Activated T-helper 1 cell treated with anti-CD3 and anti-CD28 coated beads, Interleukin-12 subunit alpha, Interleukin-12 subunit beta, Interleukin-2, Interleukin-4 antibody, amounts not matched to agents 30 ng/mL and 10 ng/mL and 1 ng/mL, durations not matched to agents 14 hours and 24 hours and 36 hours (primary cell): ENCODE data around the gene MAP2K6. TPM values are rescaled to one million over a fixed set of nuclear protein-coding genes. Genes with fewer than 3 reads are reported as not detected.
A peak's percentile ranks its signal among the peaks of the same experiment; 100 is the strongest.

Experiments
- DNase-seq: peaks from one replicate; pipeline ENCODE4 v3.0.0; 2021; ENCODE audit warnings: low spot score
- H3K27ac Mint-ChIP-seq: one replicate; pipeline ENCODE4 v1.8.0; 2021; ENCODE audit warnings: mild to moderate bottlenecking, mixed read lengths
- H3K27me3 Mint-ChIP-seq: one replicate; pipeline ENCODE4 v1.8.0; 2022; ENCODE audit warnings: mild to moderate bottlenecking, moderate library complexity, mixed read lengths; ENCODE audit not compliant: insufficient read depth
- H3K36me3 Mint-ChIP-seq: one replicate; pipeline ENCODE4 v1.8.0; 2021; ENCODE audit warnings: low read depth, mixed read lengths
- H3K4me1 Mint-ChIP-seq: one replicate; pipeline ENCODE4 v1.8.0; 2021; ENCODE audit warnings: low read depth, mixed read lengths
- H3K4me3 Mint-ChIP-seq: one replicate; pipeline ENCODE4 v1.8.0; 2021; ENCODE audit warnings: mild to moderate bottlenecking, moderate library complexity, mixed read lengths
- H3K9me3 Mint-ChIP-seq: one replicate; pipeline ENCODE4 v1.8.0; 2021; ENCODE audit warnings: mixed read lengths
- intact Hi-C: fragments of 100-400 bp; cut with micrococcal nuclease; formaldehyde crosslinking; loops from one replicate; pipeline ENCODE4 v1.15.1; 2024
- total RNA-seq: library from RNA; stranded (reverse); gene quantifications from 2 replicates; pipeline ENCODE4 v1.2.3, GENCODE V29; 2022

Gene MAP2K6
- total RNA-seq, 1 donor from 2014 or later, result 0.88 TPM

DNA sequence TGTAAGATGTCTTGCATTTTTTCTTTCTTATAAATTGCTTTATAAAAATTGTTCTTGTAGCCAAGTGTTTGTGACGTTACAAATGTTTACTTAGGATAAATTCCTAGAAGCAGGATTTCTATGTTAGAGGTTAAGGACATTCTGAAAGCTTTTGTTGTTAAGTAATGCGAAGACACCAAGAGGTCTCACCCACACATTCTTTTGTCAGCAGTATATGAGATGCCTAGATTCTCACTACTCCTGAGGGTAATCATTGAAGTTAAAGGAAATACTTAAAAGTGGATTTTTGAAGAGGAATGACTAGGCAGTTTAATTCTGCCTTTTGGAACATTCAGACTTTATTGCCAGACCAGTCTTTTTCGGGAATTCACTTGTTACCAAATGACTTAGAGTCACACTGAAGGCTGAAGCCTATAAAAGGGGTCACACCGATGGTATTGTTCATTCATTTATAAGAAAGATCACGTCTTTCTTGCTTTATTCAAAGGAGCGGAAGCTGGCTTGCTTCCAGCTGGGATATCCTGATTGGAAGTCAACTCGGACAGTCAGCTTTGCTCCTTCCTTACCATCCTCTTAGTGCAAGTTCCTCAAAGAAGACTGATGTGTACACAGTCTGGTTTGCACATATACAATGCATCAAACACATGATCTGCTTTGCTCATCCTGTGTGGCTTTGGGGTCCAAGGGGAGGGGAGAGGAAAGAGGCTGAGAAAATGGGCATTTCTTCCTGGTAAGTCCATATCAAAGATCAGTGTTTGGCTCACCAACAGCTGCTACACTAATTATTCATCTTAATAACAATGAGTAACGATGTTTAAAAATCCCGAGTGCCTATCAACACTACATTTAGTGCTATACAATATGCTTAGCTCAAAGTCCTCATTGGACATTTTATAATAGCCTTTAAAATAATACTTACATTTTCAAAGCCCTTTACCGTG is 160.0 kb downstream of the MAP2K6 start:
- H3K9me3 Mint-ChIP-seq, result no peaks in the 10 kb centered on the region
- intact Hi-C loops, result no loop called here
- no peaks in the 10 kb centered on the region for H3K36me3 Mint-ChIP-seq
- no peak for DNase-seq
- H3K4me1 Mint-ChIP-seq, result peaks cover 3% of the 10 kb centered on the region
- no peak overlapping the region for H3K4me3 Mint-ChIP-seq
- H3K27ac Mint-ChIP-seq, result no peak overlapping the region
- no peaks in the 10 kb centered on the region for H3K27me3 Mint-ChIP-seq

DNA sequence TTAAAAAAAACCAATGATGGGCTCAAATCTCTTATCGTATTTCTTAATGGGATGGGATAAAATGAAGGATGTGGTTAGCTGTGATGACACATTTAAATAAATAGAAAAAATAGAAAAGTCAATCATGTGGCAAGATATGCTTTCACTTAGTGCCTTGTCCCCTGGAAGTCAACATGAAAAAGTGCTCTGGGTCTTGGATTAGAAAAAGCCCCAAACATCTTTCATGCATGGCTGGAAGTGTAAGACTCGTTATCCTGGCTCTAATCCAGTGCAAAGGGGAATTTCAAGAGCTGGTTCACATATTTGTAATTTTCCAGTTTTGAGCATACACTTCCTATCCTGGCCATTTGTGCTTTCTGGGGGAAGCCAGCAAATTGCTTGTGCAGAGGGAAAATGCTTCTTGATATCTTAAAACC is 160.9 kb downstream of the MAP2K6 start:
- intact Hi-C loops, result no loop called here
- Mint-ChIP-seq H3K4me1 (peaks cover 3% of the 10 kb centered on the region), H3K27ac (no peak overlapping the region), H3K4me3 (no peak overlapping the region), H3K36me3 (no peaks in the 10 kb centered on the region), H3K27me3 (no peaks in the 10 kb centered on the region), H3K9me3 (no peaks in the 10 kb centered on the region)
- no peak for DNase-seq

DNA sequence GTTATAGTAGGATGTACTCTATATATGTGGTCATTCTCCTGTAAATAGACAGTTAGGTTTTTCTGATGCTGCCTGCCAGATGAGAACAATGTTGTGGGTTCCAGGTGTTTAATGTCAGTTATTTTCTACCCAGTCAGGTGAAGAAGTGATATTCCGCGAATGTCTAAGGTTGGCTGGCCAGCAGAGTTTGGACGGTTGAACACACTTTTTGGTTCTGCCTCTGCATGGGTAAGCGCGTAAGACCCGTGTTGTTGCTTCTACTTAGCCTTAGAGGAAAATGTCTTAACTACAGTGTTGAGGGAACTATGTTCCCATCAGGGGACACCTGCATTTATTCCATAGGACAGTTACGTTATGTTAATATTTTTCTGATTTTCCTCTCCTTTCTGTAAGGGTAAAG is 162.6 kb downstream of the MAP2K6 start:
- H3K4me1 Mint-ChIP-seq, result peaks cover 15% of the 10 kb centered on the region

DNA sequence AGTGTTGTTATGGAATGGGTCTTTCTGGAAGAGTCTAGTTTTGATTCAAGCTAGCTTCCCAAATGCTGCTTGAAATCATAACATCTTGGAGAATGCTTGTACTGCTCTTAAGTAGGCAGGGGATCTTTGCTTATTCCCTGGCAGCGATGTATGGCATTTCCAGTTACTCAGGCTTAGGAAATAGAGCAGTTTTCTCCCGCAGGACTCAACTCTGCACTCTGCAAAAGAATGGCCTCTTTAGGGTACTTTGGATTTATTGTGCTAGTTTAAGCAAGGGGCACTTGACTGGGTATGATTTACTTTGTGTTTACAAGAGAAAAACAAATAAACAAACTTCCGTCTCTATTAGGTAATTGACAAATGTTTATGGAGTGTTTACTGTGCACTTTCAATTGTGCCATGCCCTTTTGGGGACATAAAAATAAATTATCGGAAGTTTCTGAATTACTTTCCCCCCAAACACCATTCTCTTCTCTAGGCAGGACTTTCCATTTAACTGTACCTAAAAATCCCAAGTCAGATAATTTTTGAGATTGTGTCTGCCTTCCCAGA is 164.0 kb downstream of the MAP2K6 start:
- Mint-ChIP-seq H3K27ac (no peak overlapping the region), H3K4me1 (peaks cover 15% of the 10 kb centered on the region), H3K36me3 (no peaks in the 10 kb centered on the region), H3K27me3 (peaks cover 7% of the 10 kb centered on the region), H3K9me3 (no peaks in the 10 kb centered on the region), H3K4me3 (no peak overlapping the region)
- no peak for DNase-seq
- intact Hi-C loops, result no loop called here

More for the DNA sequence above, 162.6 kb downstream of the MAP2K6 start:
- H3K36me3 Mint-ChIP-seq, result no peaks in the 10 kb centered on the region
- no peaks in the 10 kb centered on the region for H3K27me3 Mint-ChIP-seq
- no peaks in the 10 kb centered on the region for H3K9me3 Mint-ChIP-seq
- no peak overlapping the region for H3K4me3 Mint-ChIP-seq
- intact Hi-C loops, result no loop called here
- no peak for DNase-seq
- H3K27ac Mint-ChIP-seq, result no peak overlapping the region

DNA sequence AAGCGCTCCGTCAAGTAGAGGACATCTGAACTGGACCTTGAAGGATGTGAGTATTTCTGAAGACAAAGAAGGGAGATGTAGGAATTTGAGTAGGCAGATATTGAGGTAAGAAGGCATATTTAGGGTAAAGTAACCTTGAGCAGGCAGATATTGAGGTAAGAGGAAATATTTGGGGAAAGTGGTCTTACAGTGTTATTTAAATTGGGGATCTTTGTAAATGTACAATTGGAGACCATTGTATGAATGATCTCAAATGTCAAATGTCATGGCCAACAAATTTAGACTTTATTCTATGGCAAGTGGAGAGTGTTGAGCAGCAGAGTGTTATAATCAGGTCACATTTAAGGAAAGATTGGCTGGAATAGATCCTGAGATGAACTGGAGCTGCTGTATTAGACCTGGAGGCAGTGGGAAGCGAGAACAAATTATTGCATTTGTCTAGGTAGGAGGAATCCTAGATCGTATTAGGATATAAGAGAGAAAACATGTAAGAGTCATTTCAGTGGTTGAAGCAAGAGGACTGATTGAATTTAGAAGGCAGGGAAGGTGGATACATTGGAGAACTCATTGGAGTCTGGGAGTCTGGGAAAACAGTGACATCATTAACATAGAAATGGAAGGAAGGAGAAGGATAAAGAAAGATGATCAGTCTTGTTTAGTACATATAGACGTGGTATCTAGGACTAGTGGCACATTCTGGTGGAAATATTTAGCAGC is 165.6 kb downstream of the MAP2K6 start:
- no peak overlapping the region for H3K27ac Mint-ChIP-seq
- H3K27me3 Mint-ChIP-seq, result peaks cover 7% of the 10 kb centered on the region
- no peaks in the 10 kb centered on the region for H3K36me3 Mint-ChIP-seq
- no peaks in the 10 kb centered on the region for H3K9me3 Mint-ChIP-seq
- no peak for DNase-seq
- peaks cover 15% of the 10 kb centered on the region for H3K4me1 Mint-ChIP-seq
- intact Hi-C loops, result no loop called here
- H3K4me3 Mint-ChIP-seq, result no peak overlapping the region

DNA sequence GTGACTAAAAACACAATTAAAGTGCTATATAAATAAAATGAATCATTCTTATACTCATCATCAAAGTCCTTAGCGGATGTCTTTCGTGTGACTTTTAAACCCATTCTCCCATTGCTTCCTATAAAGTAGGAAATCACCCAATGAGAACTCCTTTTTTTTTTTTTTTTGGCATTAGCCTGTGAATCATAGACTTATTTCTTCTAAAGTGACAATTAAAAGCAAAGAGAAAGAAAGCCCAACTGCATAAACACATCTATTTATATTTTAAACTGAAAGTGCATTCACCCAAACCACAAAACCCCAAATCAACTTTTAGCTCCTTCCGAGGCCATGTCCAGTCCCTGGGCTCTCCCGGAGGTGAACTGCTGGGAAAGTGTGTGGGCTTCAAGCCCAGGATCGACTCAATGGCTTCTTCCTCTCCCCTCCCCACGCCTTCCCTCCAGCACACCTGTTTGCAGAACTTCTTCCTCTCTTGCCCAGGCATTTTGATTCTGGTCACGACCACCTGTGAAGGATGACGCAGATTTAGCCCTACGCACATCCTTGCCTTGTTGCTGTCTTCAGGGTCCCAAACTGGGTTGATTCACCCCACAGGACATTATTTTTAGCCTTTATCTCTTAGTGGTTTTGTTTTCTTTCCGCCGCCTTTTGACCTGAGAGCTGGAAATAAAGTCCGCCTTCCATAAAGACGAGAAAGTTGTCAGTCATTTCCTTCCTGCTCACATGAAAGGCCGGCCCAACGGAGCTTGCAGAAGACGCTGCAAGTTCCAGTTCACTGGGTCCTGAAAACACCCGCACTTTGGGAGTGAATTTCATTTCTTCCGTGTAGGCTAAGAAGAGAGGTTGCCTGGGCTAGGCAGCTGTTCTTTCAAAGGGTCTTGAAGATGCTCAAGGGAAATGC is 166.8 kb downstream of the MAP2K6 start:
- Mint-ChIP-seq H3K27ac (peak overlapping the region; percentile 31), H3K36me3 (no peaks in the 10 kb centered on the region)
- intact Hi-C loops, result no loop called here

DNA sequence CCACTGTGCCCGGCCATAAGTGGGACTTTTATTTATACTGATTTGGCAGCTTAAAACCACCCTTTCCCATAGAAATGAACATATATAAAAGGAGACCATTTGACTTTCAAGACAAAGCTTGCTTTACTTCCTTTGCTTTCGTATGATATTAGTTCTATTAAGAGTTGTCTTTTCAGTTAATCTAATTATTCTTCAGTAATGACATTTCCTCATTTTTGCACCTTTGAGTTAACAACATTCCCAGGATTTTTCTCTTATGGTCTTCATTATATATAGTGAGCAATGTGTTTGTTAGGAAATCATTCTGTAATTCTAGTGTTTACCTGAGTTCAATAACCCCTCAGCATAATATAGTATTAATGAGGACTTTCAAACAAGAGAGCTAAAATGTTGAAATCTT is 173.8 kb downstream of the MAP2K6 start:
- H3K27me3 Mint-ChIP-seq, result peaks cover 2% of the 10 kb centered on the region
- H3K36me3 Mint-ChIP-seq, result no peaks in the 10 kb centered on the region
- DNase-seq, result no peak
- H3K4me1 Mint-ChIP-seq, result no peaks in the 10 kb centered on the region
- H3K27ac Mint-ChIP-seq, result no peak overlapping the region
- no peak overlapping the region for H3K4me3 Mint-ChIP-seq
- intact Hi-C loops, result no loop called here
- H3K9me3 Mint-ChIP-seq, result no peaks in the 10 kb centered on the region

More for the DNA sequence above, 166.8 kb downstream of the MAP2K6 start:
- DNase-seq, result no peak
- no peaks in the 10 kb centered on the region for H3K9me3 Mint-ChIP-seq
- H3K4me1 Mint-ChIP-seq, result peaks cover 15% of the 10 kb centered on the region
- peaks cover 7% of the 10 kb centered on the region for H3K27me3 Mint-ChIP-seq
- H3K4me3 Mint-ChIP-seq, result peak overlapping the region; percentile 76

DNA sequence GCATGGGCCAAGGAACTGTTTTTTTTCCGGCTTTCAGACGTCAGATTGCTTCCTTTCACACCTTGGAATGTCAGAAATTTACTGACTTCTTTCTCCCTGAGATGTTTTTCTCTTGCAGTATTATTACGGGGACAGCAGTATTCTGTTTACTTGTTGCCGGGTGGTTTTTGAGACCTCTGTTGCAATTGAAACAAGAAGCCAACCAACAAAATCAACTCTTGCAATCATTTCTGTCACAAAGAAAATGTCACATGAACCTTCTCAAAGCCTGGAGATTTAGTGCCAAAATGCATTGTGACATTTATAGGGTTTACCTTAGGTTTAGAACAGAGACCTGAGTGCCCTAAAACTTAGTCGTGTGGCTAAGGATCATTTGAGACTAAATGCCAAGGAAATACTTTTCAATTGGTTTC is 174.3 kb downstream of the MAP2K6 start:
- H3K27ac Mint-ChIP-seq, result no peak overlapping the region
- intact Hi-C loops, result no loop called here
- DNase-seq, result no peak
- H3K36me3 Mint-ChIP-seq, result no peaks in the 10 kb centered on the region
- H3K4me3 Mint-ChIP-seq, result no peak overlapping the region
- H3K9me3 Mint-ChIP-seq, result no peaks in the 10 kb centered on the region
- peaks cover 4% of the 10 kb centered on the region for H3K27me3 Mint-ChIP-seq
- H3K4me1 Mint-ChIP-seq, result no peaks in the 10 kb centered on the region

DNA sequence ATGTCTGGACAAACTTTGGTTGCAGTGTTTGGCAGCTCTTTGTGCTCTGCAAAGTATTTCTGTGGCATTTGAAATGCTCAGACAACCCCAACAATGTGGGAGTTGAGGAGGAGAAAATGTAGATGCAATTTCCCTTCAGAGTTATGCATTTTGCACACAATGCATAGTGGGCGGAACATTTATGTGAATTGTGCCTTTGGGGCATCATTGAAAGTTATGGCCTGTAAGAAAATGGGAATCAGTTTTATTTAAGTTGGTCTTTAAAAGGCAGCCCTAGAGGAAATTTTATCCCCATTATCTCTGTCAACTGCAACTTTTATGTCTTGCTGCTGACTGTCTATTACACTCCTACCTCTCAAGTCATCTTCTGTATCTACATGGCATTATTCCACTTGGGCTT is 176.2 kb downstream of the MAP2K6 start:
- H3K27me3 Mint-ChIP-seq, result peaks cover 6% of the 10 kb centered on the region
- intact Hi-C loops, result no loop called here
- no peak for DNase-seq
- no peaks in the 10 kb centered on the region for H3K36me3 Mint-ChIP-seq
- H3K4me1 Mint-ChIP-seq, result no peaks in the 10 kb centered on the region
- no peak overlapping the region for H3K27ac Mint-ChIP-seq
- H3K9me3 Mint-ChIP-seq, result no peaks in the 10 kb centered on the region
- H3K4me3 Mint-ChIP-seq, result no peak overlapping the region

DNA sequence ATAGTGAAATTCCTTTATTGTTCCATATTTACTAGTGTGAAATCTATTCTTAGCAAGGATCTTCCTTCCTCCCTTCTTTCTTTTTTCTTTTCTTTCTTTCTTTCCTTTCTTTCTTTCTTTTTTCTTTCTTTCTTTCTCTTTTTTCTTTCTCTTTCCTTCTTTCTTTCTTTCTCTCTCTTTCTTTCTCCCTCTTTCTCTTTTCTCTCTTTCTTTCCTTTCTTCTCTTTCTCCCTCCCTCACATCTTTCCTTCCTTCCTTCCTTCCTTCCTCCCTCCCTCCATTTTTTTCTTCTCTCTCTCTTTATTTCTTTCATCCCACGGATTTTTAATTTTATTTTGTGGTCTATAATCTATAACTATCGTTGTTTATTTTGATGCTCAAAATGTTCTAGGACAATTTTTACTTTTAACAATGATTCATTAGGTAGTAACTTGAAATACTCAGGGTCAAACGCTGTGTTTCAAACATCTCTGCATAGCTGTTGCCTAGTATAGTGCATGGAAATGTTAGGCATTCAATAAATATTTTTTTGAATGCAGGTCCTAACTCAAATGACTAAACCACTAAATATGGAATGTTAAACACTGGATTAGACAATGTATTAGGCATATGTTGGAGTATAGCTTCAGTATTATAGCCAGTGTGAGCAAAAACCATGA is 178.3 kb downstream of the MAP2K6 start:
- peaks cover 6% of the 10 kb centered on the region for H3K27me3 Mint-ChIP-seq
- no peaks in the 10 kb centered on the region for H3K36me3 Mint-ChIP-seq
- intact Hi-C loops, result no loop called here

DNA sequence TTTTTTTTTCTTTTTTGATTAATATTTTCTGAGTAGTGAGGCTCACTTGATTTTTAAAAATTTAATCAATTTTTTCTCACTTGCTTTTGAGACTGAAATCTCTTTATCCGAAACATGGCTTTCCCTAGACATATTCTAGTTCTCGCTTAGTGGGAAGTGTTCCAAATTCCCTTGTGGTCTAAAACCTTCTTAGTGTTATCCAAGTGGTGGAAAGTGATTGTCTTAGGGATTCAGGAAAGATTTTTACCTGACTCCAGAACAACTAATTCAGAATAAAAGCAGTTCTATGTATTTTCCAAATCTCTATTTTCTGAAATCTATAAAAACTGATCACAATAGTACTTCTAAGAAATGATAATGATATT is 178.8 kb downstream of the MAP2K6 start:
- Mint-ChIP-seq H3K27me3 (peaks cover 6% of the 10 kb centered on the region), H3K4me1 (no peaks in the 10 kb centered on the region), H3K27ac (no peak overlapping the region), H3K4me3 (no peak overlapping the region), H3K36me3 (no peaks in the 10 kb centered on the region), H3K9me3 (no peaks in the 10 kb centered on the region)
- no peak for DNase-seq
- intact Hi-C loops, result no loop called here

More for the DNA sequence above, 178.3 kb downstream of the MAP2K6 start:
- DNase-seq, result no peak
- Mint-ChIP-seq H3K27ac (no peak overlapping the region), H3K4me1 (no peaks in the 10 kb centered on the region), H3K4me3 (no peak overlapping the region), H3K9me3 (no peaks in the 10 kb centered on the region)

DNA sequence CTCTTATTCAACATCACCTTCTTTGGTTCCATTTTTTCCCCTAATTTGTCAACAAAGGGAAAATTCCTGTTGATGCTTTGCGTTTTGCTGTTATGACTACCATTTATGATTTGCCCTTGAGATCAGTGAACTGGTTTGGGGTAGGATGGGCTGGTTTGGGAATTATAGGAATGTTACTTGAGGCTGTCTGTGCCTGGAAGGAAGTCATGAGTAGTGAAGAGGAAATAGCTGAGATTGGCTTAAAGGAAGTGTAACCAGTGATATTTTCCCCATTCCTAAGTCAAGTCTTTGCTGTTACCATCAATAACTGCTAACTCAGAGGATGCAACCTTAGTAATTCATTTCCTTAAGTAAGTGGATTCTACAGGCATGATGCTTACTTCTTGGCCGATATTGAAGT is 179.2 kb downstream of the MAP2K6 start:
- Mint-ChIP-seq H3K9me3 (no peaks in the 10 kb centered on the region), H3K4me1 (no peaks in the 10 kb centered on the region), H3K36me3 (no peaks in the 10 kb centered on the region), H3K27me3 (peaks cover 6% of the 10 kb centered on the region), H3K27ac (no peak overlapping the region), H3K4me3 (no peak overlapping the region)
- no peak for DNase-seq
- intact Hi-C loops, result no loop called here
